Activated T-cell treated with anti-CD3 and anti-CD28 coated beads, Interleukin-2, amount 50 U/mL, for 72 hours (primary cell): ENCODE measurements around the gene TMEM203. TPM values are rescaled to one million over a fixed set of nuclear protein-coding genes. Genes with fewer than 3 reads are reported as not detected.

Source experiments
- ATAC-seq, 2 donors: fragments of 150-1000 bp; cut with Tn5 transposase; replicated peaks in 1 of 2; 2 replicates each; pipeline ENCODE4 v1.10.0; 2021; ENCODE audit warnings: moderate library complexity in 2 of 2, mild to moderate bottlenecking in 1 of 2
- DNase-seq, 2 donors: peaks; one replicate each; pipeline ENCODE4 v3.0.0; 2021 to 2022; ENCODE audit warnings: mixed read lengths in 1 of 2
- H3K27ac Mint-ChIP-seq: one replicate; pipeline ENCODE4 v1.8.0; 2022; ENCODE audit warnings: mild to moderate bottlenecking, moderate library complexity, mixed read lengths
- H3K27me3 Mint-ChIP-seq: one replicate; pipeline ENCODE4 v1.8.0; 2022; ENCODE audit warnings: low read depth, mixed read lengths
- H3K36me3 Mint-ChIP-seq, 2 donors: one replicate each; pipeline ENCODE4 v1.8.0; 2022; ENCODE audit warnings: mixed read lengths in 2 of 2, mild to moderate bottlenecking in 1 of 2; ENCODE audit not compliant: insufficient read depth in 2 of 2
- H3K4me1 Mint-ChIP-seq: one replicate; pipeline ENCODE4 v1.8.0; 2022; ENCODE audit warnings: low read depth, mixed read lengths
- H3K4me3 Mint-ChIP-seq, 2 donors: one replicate each; pipeline ENCODE4 v1.8.0; 2022; ENCODE audit warnings: mild to moderate bottlenecking in 2 of 2, mixed read lengths in 2 of 2, moderate library complexity in 2 of 2
- H3K9me3 Mint-ChIP-seq, 2 donors: one replicate each; pipeline ENCODE4 v1.8.0; 2022; ENCODE audit warnings: mixed read lengths in 2 of 2
- total RNA-seq, 2 donors: library from RNA; stranded (reverse); gene quantifications; one replicate each; pipeline ENCODE4 v1.2.3, GENCODE V29; 2022

The TMEM203 gene
- total RNA-seq, 2 donors from 2014 or later: 27.4 to 33.3 TPM

DNA sequence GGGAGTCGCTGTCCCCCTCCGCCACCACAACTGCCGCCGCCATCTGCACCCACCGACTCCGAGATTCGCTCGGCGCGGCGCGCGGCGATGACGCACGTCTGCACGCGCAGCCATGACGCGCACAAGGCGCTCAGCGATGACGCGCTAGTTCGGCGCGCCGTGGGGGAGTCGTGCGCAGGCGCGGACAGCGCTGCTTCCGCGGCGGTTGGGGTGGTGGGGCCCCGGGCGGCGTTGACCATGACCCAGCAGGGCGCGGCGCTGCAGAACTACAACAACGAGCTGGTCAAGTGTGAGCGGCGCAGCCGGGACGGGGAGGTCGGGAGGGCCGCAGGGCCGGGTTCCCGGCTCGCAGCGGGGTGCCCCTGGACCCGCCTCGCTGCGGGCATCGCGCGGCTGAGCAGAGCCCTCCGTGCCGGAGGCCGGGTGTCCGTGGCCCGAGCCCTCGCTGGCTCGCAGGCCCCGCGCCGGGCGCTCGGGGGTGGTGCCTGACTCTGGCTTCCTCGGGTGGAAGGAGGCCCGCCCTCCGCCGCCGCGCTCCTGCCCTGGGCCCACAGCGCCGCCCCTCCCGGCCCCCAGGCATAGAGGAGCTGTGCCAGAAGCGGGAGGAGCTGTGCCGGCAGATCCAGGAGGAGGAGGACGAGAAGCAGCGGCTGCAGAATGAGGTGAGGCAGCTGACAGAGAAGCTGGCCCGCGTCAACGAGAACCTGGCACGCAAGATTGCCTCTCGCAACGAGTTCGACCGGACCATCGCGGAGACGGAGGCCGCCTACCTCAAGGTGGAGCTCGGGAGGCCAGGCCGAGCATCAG lies 16.8 kb downstream of the TMEM203 start, which contains the start of the genes ANAPC2 and SSNA1:
TSS of gene ANAPC2 (minus strand) at position 71 of the 807 bp plus-strand sequence. CDS start at position 43, 28 bp downstream.
TSS of gene SSNA1 (plus strand) at position 187 of the 807 bp plus-strand sequence. CDS start at position 238, 51 bp downstream.
- peaks cover 42% of the 10 kb centered on the region for H3K4me1 Mint-ChIP-seq
- peak within 1 kb of the TSS; percentile 93 to 94 for H3K4me3 Mint-ChIP-seq
- no peaks in the 10 kb centered on the region for H3K9me3 Mint-ChIP-seq
- H3K27me3 Mint-ChIP-seq: no peaks in the 10 kb centered on the region
- ATAC-seq (peak; percentile 87 to 89), DNase-seq (peak; percentile 95 to 98)
- H3K36me3 Mint-ChIP-seq: peaks cover 3 to 4% of the 10 kb centered on the region in 2 donors
- peak within 1 kb of the TSS; percentile 89 for H3K27ac Mint-ChIP-seq

DNA sequence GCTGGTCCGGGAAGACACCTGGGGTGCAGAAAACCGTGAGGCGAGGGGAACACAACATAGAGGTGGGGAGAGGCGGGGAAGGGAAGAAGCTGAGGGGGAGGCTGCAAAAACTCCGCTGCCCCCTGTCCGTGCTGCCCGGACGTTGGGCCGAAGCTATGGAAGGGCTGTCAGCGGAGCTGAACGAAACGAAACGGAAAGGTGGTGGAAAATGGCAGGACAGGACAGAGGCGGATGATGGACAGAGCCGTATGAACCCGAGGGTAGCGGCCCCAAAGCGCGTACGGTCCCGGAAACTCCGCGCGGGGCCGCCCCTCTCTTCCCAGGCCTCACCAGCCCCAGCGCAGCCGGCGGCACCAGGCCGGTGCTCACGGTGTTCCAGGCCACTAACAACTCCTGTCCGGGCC lies 17.4 kb downstream of the TMEM203 start:
- H3K27me3 Mint-ChIP-seq: no peaks in the 10 kb centered on the region
- ATAC-seq: peak; percentile 14 to 16
- DNase-seq: no peak
- peaks cover 3 to 4% of the 10 kb centered on the region in 2 donors for H3K36me3 Mint-ChIP-seq
- H3K9me3 Mint-ChIP-seq: no peaks in the 10 kb centered on the region
- H3K27ac Mint-ChIP-seq: peak overlapping the region; percentile 89
- peak overlapping the region; percentile 90 to 94 for H3K4me3 Mint-ChIP-seq
- H3K4me1 Mint-ChIP-seq: peaks cover 42% of the 10 kb centered on the region

DNA sequence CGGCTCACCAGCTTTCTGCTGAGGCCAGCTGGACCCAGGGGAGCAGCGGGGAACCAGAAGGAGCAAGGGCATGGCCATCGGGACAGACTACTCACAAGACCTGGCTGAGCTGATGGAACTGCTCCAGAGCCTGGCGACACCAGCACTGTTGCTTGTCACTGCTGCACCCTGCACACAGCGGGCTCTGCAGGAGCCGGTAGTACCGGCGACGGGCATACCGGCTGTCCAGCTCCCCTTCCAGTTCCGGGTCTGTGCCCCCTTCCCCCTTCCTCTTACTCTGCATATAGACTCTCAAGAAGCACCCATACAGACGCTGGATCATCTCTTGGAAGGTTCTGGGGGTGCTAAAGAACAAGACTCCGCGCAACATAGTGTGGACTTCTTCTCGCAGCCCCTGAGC lies 18.1 kb downstream of the TMEM203 start:
- ATAC-seq (no peak), DNase-seq (no peak)
- Mint-ChIP-seq H3K27ac (peak overlapping the region; percentile 65), H3K36me3 (peaks cover 3 to 4% of the 10 kb centered on the region in 2 donors), H3K4me1 (peaks cover 42% of the 10 kb centered on the region), H3K27me3 (no peaks in the 10 kb centered on the region), H3K4me3 (peak overlapping the region; percentile 90 to 94), H3K9me3 (no peaks in the 10 kb centered on the region)

DNA sequence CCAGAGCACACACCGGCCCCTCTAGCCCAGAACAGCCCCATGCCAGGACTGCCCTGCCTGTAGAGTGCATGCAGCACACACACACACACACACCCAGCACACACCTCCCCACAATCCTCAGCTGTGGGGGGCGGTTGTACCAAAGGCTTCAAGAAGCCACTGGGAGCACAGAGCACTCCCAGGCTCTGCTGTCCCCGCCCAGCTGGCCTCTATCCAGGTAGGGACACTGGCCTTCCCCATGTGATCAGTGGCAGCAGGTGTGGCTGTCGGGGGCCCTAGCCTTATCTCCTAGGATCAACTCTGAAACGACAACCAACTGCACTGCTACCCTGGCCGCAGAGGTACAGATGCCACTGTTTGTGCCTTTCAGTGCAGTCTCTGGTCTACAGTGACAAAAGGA lies 19.1 kb downstream of the TMEM203 start:
- no peaks in the 10 kb centered on the region for H3K27me3 Mint-ChIP-seq
- no peak overlapping the region for H3K27ac Mint-ChIP-seq
- DNase-seq (no peak), ATAC-seq (no peak)
- H3K9me3 Mint-ChIP-seq: no peaks in the 10 kb centered on the region
- H3K4me3 Mint-ChIP-seq: peak overlapping the region; percentile 90 to 94
- H3K4me1 Mint-ChIP-seq: peaks cover 42% of the 10 kb centered on the region
- peaks cover 7% of the 10 kb centered on the region in 2 donors for H3K36me3 Mint-ChIP-seq

DNA sequence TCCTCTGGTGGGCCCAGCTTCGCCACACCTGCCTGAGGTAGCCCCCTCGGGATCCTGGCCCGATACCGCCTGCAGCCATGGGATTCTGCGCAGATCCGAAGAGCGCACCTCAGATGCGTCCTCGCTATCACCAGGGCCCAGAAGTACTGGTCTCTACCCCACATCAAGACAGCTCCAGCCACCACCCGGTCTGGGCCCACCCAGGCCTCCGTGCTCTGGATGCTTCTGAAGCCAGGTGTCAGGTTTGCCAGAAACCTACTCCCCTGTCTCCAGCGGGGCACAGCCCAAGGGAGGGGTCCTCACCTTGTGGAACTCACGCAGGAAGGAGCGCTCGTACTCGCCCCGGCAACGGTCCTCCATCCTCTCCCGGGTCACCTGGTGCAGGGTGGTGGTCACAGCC lies 19.5 kb downstream of the TMEM203 start:
- Mint-ChIP-seq H3K27me3 (no peaks in the 10 kb centered on the region), H3K4me1 (peaks cover 39% of the 10 kb centered on the region), H3K36me3 (peaks cover 7% of the 10 kb centered on the region in 2 donors), H3K27ac (no peak overlapping the region), H3K4me3 (no peak overlapping the region), H3K9me3 (no peaks in the 10 kb centered on the region)
- ATAC-seq: no peak
- no peak for DNase-seq

DNA sequence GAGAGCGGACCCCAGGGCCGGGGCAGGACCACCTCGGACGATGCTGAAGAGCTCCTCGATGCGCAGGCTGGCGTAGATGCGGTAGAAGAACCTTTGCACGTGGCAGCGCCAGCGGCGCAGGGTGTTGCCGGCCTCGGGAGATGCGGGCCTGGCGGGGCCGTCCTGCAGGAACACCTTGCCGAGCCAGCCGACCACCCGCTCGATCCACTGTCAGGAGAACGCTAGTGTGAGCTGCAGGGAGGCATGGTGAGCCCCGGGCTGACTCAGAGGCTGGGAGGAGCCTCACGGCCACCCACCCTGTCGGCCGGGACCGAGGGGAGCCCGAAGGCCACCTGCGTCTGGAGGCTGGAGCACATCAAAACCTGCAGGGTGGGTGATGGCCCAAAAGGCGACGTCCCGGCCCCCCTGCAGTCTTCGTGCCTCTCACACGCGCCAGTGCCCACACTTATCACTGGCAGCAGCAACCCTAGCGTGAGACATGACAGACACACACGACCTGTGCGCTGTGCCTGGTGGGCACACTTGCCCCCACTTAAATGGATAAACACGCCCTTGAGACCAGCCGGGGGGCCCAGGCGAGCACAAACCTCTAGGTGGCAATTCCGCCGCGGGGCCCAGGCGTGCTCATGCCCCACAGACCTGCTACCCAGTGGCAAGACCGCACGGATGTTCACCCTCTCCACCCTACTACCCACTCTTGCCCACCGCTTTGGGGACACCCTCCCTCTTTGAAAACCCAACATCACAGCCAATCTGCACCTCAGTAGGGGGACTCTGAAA lies 20.4 kb downstream of the TMEM203 start:
- Mint-ChIP-seq H3K9me3 (no peaks in the 10 kb centered on the region), H3K27me3 (no peaks in the 10 kb centered on the region), H3K27ac (no peak overlapping the region), H3K36me3 (peaks cover 3 to 7% of the 10 kb centered on the region in 2 donors), H3K4me1 (peaks cover 32% of the 10 kb centered on the region), H3K4me3 (no peak overlapping the region)
- DNase-seq: no peak
- ATAC-seq: no peak

DNA sequence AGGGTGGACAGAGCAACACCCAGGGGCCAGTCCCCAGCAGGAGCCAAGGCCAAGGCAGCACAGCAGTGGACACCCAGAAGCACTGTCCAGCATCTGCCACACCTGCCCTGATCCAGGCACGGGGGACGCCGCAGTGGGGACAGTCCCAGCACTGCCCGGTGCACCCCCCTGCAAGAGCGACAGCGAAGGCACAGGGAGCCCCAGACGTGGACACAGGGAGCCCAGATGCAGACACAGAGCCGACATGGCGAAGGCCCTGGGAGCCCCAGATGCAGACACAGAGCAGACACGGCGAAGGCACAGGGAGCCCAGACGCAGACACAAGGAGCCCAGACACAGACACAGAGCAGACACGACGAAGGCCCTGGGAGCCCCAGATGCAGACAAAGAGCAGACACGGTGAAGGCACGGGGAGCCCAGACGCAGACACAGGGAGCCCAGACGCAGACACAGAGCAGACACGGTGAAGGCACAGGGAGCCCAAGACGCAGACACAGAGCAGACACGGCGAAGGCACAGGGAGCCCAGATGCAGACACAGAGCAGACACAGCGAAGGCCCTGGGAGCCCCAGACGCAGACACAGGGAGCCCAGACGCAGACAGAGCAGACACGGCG lies 21.4 kb downstream of the TMEM203 start:
- ATAC-seq (no peak), DNase-seq (no peak)
- H3K9me3 Mint-ChIP-seq: no peaks in the 10 kb centered on the region
- H3K36me3 Mint-ChIP-seq: peaks cover 3 to 7% of the 10 kb centered on the region in 2 donors
- peaks cover 22% of the 10 kb centered on the region for H3K4me1 Mint-ChIP-seq
- no peak overlapping the region for H3K27ac Mint-ChIP-seq
- no peak overlapping the region for H3K4me3 Mint-ChIP-seq
- H3K27me3 Mint-ChIP-seq: no peaks in the 10 kb centered on the region

DNA sequence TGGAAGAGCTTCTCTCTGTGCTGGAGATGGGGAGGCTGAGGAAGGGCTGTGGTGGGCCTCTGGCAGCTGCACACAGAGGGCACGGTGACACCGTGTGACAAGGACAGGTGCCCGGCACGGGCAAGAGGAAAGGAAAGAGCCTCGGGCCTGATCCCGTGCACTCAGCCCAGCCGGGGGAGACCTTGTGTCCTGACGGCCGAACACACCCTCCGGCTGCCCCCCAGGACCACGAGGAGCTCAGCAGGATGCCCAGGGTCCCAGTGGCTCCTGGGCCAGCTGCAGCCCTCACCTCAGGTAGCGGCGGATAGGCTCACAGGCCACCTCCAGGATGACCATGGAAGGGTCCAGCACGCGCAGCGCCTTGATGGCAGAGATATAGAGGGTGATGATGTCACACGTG lies 22.6 kb downstream of the TMEM203 start:
- DNase-seq: no peak
- no peaks in the 10 kb centered on the region for H3K27me3 Mint-ChIP-seq
- peaks cover 3 to 7% of the 10 kb centered on the region in 2 donors for H3K36me3 Mint-ChIP-seq
- no peak overlapping the region for H3K27ac Mint-ChIP-seq
- H3K4me1 Mint-ChIP-seq: peaks cover 19% of the 10 kb centered on the region
- no peaks in the 10 kb centered on the region for H3K9me3 Mint-ChIP-seq
- H3K4me3 Mint-ChIP-seq: no peak overlapping the region
- ATAC-seq: no peak

DNA sequence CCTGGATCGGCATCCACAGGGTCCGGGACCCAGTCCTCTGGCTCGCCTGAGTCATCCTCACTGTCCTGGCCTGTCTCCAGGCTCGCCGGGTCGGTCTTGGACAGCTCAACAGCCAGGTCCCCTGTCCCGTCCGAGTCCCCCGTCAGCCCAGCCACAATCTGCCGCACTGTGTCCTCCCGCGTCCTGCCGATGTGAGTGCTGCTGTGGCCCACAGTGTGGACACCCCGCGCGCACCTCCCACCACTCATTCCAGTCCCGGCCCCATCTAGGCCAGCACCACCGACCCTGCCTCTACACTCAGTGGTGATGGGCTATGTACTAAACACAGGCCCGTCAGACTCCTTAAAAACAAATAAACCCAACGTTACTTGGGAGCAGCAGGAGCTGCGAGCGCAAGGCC lies 23.8 kb downstream of the TMEM203 start:
- DNase-seq (no peak), ATAC-seq (no peak)
- Mint-ChIP-seq H3K4me3 (no peak overlapping the region), H3K27ac (no peak overlapping the region), H3K27me3 (no peaks in the 10 kb centered on the region), H3K4me1 (peaks cover 8% of the 10 kb centered on the region), H3K9me3 (no peaks in the 10 kb centered on the region), H3K36me3 (peaks cover 3 to 7% of the 10 kb centered on the region in 2 donors)

DNA sequence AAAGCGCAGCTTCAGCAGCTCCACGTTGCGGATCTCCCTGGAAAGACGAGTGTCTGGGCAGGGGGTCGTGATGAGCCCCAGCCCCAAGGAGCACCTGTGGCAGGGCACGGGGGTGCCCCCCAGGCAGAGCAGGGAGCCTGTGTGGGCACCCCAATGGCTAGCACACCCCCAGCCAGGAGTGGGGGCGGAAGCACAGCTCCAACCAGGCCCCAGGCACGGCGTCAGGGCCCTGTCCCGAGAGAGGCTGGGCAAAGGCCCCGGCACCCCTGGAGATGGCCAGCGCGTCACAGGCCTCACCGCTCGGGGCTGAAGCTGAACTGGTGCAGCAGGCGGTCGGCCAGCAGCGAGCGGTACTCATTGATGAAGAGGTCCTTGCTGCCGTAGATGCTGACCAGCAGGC lies 25.0 kb downstream of the TMEM203 start:
- no peak overlapping the region for H3K4me3 Mint-ChIP-seq
- ATAC-seq (no peak), DNase-seq (no peak)
- H3K36me3 Mint-ChIP-seq: peaks cover 3 to 7% of the 10 kb centered on the region in 2 donors
- H3K9me3 Mint-ChIP-seq: no peaks in the 10 kb centered on the region
- no peak overlapping the region for H3K27ac Mint-ChIP-seq
- H3K27me3 Mint-ChIP-seq: no peaks in the 10 kb centered on the region
- H3K4me1 Mint-ChIP-seq: no peaks in the 10 kb centered on the region

DNA sequence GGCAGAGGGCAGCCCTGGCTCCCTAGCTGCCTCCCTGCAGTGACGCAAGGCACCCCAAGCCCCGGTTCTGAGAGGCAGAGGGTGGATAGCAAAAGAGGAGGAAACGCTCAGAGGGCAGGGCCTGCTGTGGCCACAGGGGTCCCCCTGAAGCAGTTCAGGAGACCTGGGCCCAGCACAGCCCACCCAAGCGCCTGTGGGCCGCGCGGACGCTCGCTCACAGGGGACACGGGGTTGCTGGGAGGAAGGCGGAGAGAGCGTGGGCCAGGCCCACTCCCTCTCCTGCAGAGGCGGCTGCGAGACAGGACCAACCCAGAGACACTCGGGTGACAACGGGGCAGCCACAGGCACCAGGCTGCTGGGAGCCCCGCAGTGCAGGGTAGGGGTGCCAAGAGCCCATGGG lies 25.7 kb downstream of the TMEM203 start:
- H3K4me3 Mint-ChIP-seq: no peak overlapping the region
- H3K9me3 Mint-ChIP-seq: no peaks in the 10 kb centered on the region
- no peak overlapping the region for H3K27ac Mint-ChIP-seq
- ATAC-seq (no peak), DNase-seq (no peak)
- H3K4me1 Mint-ChIP-seq: no peaks in the 10 kb centered on the region
- H3K27me3 Mint-ChIP-seq: no peaks in the 10 kb centered on the region
- peaks cover 3 to 7% of the 10 kb centered on the region in 2 donors for H3K36me3 Mint-ChIP-seq

DNA sequence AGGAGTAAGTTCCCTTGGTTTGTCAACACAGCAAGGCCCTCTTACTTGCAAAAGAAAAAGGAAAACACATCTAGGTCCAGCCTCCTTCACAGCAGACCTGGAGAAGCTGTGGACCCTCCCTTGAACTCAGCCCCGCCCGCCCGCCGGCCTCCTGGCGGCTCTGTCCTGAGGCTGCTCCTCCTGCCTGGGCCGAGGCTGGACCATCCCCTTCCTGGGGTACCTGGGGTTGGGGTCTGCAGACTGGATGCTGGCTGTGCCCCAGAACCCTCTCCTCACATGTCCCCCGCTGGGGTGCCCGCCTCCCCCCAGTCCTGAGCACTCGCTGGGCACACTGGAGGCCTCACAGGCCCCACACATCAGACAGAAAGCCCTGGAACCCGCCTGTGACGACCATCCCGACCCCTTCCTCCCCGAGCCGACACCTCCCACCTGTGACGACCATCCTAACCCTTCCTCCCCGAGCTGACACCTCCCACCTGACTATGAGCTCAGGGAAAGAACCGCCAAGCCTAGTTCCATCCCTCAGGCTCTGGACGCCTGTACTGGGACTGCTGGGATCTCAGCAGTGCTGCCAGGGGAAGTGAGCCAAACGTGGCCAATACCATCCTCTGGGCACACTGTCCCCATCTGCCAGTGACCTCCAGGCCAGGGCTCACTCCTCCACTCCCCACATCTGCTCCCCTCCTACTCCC lies 26.4 kb downstream of the TMEM203 start:
- ATAC-seq (no peak), DNase-seq (no peak)
- Mint-ChIP-seq H3K9me3 (no peaks in the 10 kb centered on the region), H3K4me3 (no peak overlapping the region), H3K27me3 (no peaks in the 10 kb centered on the region), H3K27ac (no peak overlapping the region), H3K4me1 (no peaks in the 10 kb centered on the region), H3K36me3 (peaks cover 3% of the 10 kb centered on the region in 2 donors)
